Loucy (cell line): Measurements from ENCODE around the gene ACOXL.

Experiments
- EZH2phosphoT487 ChIP-seq: fragments of 200-600 bp; IDR thresholded peaks from 2 replicates; pipeline ENCODE4 v1.6.1; 2018; ENCODE audit warnings: antibody characterized with exemption, mild to moderate bottlenecking, moderate library complexity, borderline replicate concordance
- TF ChIP-seq, protein P1 (sequence below): fragments of 200-600 bp; sonication (generic); conservative IDR thresholded peaks from 2 replicates; pipeline ENCODE4 v1.5.1; 2014; ENCODE audit warnings: mild to moderate bottlenecking, antibody characterized with exemption, low read length

DNA sequence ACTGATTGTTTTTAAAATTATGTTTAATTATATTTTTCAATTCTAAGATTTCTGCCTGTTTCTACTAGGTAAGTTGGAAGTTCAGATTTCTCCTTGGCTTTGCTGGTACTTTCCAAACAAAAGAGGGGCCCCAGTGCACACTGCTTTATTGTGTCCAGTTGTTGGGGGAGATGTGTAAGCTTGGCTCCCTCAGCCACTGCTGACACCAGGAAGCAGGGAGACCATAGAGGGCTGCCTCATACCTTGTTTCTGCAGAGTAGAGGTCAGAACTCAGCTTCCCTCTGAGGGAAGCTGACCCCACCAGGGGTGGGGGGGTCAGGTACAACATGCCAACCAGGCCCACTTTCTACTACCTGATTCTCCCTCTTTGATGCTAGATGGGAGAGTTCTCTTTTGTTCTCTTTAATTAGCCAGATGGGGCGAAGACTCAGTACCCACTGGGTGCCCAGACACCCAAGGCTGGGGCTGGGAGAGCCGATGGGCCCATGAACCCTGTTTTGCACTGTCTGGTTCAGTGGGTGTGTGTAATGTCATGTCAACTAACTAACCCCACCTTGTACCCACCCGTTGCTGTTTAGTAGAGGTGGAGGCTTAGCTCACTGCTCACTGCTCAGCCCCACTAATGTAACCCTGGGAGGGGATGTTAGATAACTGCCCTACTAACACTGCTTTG lies 403.0 kb downstream of the ACOXL start:
- TF ChIP-seq, protein P1, sequence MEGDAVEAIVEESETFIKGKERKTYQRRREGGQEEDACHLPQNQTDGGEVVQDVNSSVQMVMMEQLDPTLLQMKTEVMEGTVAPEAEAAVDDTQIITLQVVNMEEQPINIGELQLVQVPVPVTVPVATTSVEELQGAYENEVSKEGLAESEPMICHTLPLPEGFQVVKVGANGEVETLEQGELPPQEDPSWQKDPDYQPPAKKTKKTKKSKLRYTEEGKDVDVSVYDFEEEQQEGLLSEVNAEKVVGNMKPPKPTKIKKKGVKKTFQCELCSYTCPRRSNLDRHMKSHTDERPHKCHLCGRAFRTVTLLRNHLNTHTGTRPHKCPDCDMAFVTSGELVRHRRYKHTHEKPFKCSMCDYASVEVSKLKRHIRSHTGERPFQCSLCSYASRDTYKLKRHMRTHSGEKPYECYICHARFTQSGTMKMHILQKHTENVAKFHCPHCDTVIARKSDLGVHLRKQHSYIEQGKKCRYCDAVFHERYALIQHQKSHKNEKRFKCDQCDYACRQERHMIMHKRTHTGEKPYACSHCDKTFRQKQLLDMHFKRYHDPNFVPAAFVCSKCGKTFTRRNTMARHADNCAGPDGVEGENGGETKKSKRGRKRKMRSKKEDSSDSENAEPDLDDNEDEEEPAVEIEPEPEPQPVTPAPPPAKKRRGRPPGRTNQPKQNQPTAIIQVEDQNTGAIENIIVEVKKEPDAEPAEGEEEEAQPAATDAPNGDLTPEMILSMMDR, result no peak
- TF ChIP-seq EZH2phosphoT487, result no peak
